MM.1S (cell line): ENCODE results near the gene SEMA4A.

ENCODE experiments used
- CTCF ChIP-seq: fragments of 300-600 bp; sonication (generic); IDR thresholded peaks from 2 replicates; pipeline ENCODE4 v1.5.1; 2016; ENCODE audit warnings: antibody characterized with exemption, low read length, mixed read lengths
- EZH2 ChIP-seq: fragments of 300-600 bp; sonication (generic); optimal IDR thresholded peaks from 2 replicates; pipeline ENCODE3; 2017; ENCODE audit warnings: low read depth, mild to moderate bottlenecking, antibody characterized with exemption, low read length, mixed read lengths

DNA sequence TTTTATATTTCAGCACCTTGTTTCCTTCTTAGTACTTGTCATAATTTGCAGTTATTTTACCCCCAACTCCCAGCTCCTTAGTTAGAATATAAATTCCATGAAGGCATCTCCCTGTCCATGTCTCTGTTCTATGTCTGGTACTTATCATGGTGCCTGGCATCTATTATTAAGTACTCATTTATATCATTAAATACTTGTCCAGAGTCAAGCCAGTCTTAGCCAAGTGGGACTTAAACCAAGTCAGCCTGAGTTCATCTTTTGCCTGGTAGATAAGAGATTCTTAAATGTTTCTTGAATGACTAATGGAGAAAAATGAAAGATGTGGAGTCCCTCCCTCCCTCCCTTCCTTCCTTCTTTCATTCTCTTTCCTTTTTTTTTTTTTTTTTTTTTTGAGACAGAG is 49.9 kb downstream of the SEMA4A start:
- TF ChIP-seq CTCF (no peak), EZH2 (no peak)
